DMS153 treated with DMSO at 0.1 percent for 48 hours (cell line): Measurements from ENCODE around the gene RAD23A.
"Not testable (repeated sequence)": the region's sequence is repeated elsewhere in the genome, so short reads cannot be mapped to it uniquely, and the experiment has no call there.

Experiments
- DNase-seq: peaks from one replicate; lab custom pipeline; 2025; ENCODE audit not compliant: unreplicated experiment; lab: John Stamatoyannopoulos, UW

Gene RAD23A

DNA sequence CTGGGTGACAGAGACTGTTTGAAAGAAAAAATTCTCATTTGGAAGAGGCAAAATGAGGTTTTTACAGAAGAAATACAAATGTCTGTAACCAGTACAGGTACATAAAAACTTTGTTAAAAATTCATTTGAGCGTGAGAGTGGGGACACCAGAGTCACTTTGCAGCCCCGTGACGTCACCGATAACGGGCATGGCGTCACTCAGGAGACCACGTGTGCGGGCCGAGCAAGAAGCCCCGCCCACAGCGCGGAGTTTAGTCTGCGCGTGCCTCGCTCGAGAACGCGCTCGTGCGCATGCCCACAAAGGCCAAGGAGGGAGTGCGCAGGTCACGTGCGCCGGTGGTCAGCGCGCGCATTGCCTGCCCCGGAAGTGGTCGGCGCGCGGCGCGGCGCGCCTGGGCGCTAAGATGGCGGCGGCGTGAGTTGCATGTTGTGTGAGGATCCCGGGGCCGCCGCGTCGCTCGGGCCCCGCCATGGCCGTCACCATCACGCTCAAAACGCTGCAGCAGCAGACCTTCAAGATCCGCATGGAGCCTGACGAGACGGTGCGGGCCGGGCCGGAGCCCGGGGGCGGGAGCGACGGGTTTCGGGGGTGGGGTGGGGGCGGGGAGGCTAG lies at the start of gene RAD23A:
RAD23A (plus strand) TSS at position 384 of the 613 bp plus-strand sequence; CDS start at position 471, 87 bp downstream.
- peak; percentile 92 for DNase-seq

- DNase-seq = no peak
These were observed 49.2 kb upstream of the RAD23A start for GRCh38 chr19:12896460-12896859.

- no peak for DNase-seq
These were observed 45.7 kb upstream of the RAD23A start for GRCh38 chr19:12899891-12900518.

GRCh38 chr19:12907166-12907565 lies 38.5 kb upstream of the RAD23A start:
- no peak for DNase-seq

DNA sequence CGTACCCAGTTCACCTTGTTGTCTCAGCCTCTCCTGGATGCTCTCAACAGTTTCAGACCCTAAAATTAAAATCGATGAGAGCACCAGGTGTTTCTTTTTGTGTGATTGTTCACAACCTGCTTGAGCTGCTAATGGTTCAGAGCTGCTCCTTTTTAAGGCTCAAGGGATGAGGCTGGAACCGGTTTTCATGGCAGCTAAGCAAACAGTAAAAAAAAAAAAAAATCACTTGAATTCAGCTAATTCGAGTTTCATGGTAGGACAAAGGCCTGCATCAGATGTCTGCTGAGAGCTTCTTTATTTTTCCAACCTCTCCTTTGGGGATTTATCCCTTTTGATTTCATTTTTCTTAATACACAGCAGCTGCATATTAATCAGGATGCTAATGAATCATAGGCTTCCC lies 33.1 kb upstream of the RAD23A start:
- peak; percentile 88 for DNase-seq

GRCh38 chr19:12913011-12913561 lies 32.6 kb upstream of the RAD23A start:
- peak; percentile 95 for DNase-seq

DNA sequence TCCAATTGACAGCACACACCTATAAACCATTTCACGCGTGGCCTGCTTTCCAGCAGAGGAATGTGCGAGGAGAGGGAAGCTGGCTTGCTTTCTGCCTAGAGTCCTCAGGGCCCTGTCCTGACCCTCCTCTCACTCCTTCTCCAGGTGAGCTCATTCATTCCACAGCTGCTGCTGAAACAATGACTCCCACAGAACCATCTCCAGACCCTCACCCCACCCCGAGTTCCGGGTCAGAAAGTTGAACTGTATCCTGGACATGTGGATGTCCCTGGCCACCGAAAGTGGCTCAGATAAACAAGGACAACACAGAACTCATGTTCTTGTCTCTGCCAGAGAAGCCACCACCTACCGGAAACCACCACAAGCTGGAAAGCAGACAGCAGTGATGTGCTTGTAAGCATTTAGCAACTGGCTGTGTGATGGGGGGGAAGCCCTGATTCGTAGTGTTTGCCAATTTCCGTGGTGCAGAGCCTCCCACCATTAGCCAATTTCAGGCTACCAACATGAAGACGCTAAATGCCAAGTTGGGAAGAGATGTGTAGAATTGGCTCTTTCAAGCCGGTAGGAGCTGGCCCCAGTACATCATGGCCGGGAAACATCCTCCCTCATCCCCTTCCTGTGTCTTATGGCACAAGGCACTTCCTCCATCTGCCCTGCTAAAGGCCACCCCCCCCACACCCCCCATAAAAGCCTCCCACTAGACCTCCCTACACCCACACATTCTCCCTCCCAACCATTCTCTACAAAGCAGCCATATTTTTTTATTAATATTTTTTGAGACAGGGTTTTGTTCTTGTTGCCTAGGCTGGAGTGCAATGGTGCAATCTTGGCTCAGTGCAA lies 31.6 kb upstream of the RAD23A start:
- DNase-seq = peak; percentile 42

DNA sequence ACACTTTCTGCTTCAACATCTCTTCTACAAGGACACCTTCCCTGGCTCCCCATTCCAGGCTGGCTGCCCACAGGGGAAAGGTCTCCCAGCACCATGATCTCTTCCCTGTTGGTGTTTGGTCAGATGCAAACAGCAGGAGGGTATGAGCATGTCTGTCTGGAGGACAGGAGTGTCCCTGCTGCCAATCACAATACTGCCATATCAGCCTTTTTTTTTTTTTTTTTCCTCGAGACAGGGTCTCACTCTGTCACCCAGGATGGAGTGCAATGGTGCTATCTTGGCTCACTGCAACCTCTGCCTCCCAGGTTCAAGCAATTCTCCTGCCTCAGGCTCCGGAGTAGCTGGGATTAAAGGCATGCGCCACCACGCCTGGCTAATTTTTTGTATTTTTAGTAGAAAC lies 29.8 kb upstream of the RAD23A start:
- DNase-seq = not testable (repeated sequence)

- no peak for DNase-seq
These were observed 27.4 kb upstream of the RAD23A start for GRCh38 chr19:12918253-12918652.

GRCh38 chr19:12921047-12921446 lies 24.6 kb upstream of the RAD23A start:
- DNase-seq = no peak

DNA sequence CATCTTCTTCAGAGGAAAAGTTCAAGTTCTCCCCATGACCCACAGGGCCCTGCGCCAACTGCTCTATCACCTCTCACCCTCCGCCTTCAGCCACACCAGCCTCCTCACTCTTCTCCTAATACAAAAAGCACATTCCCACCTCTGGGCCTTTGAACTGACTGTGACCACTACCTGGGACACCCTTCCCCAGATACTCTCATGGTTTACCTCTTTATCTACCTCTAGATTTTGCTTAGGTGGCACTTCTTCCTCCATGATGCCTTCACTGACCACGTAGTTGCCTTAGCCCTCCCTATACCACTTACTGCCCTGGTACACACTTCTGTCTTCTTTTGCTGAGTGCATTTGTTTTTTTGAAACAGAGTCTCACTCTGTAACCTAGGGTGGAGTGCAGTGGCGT lies 22.7 kb upstream of the RAD23A start:
- DNase-seq = no peak

GRCh38 chr19:12924621-12925310 lies 20.9 kb upstream of the RAD23A start:
- no peak for DNase-seq

- no peak for DNase-seq
These were observed 15.5 kb upstream of the RAD23A start for GRCh38 chr19:12930002-12930645.

DNA sequence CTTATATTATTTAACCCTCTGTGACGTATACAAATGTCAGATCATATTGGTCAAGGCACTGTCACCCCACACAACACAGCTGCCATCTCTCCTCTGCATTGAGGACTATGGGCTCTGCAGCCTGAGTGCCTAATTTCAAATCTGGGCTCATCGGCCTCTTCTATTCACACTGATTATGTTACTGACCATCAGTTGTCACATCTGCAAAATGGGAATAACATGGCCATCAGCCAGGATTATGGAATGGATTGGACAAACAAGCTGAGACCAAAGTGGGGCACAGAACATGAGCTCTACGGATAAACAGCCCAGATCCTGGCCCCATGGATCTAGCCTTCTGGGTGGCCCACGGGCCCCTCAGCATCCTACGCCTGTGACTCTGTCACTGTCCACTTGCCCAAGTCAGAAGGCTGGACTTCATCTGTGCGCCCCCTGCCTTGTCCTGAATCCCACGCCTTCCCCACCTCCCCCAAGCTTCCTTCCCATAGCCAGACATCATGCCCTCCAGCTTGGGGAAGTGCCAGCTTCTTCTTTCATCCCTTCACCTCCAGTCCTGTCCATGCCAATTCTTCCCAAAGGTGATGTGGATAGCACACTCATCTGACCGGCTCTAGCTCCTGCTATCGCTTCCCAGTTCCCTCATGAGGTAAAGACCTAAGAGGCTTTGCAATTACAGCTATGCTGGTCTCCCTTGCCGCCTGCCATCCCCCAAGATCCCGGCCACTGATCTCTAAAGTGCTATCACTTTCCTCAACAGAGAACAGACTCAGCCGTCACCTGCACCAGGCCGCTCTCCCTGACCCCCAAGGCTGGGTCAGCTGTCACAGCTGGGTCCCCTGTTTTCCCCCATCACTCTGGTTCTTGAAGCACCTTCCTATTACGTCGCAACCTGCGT lies 13.0 kb upstream of the RAD23A start:
- no peak for DNase-seq

- DNase-seq = peak; percentile 87
These were observed 12.2 kb upstream of the RAD23A start, which contains the start of gene FARSA for GRCh38 chr19:12933287-12934072. FARSA (minus strand) TSS chr19:12933711; CDS start chr19:12933696, 15 bp downstream.

- no peak for DNase-seq
These were observed 10.6 kb upstream of the RAD23A start for GRCh38 chr19:12935071-12935470.

DNA sequence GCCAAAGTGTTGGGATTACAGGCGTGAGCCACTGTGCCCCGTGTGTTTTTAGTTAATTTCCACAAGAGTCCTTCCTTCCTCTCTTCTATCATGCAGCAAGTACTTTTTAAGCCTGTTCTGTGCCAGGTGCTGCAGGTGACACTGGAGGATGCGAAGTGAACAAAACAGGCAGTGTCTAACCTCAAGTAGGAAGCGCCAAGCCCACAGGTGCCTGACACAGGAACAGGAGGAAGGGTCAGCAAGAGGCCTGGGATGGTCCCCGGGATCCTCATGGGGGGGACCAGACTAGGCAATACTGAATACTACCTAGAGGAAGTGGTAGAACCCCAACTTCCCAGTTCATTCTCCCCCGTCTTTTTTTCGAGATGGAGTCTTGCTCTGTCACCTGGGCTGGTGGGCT lies 9.1 kb upstream of the RAD23A start:
- peak; percentile 26 for DNase-seq

- peak; percentile 52 for DNase-seq
These were observed 8.4 kb upstream of the RAD23A start for GRCh38 chr19:12937093-12937926.
